Measurements from ENCODE around the gene PDCD11.

- TF ChIP-seq CTCF (IDR thresholded peaks at IDR 0.05; ENCODE audit: poor library complexity) = no peak
- TF ChIP-seq EZH2phosphoT487 (IDR thresholded peaks at IDR 0.05; ENCODE audit: low read depth, severe bottlenecking, unreplicated experiment) = no peak
Observed at GRCh38 chr10:103456074-103456660, 59.7 kb downstream of the PDCD11 start.
